GM19395 (cell line): ENCODE results near the gene DPP9.
A peak's percentile ranks its signal among the peaks of the same experiment; 100 is the strongest.
"Not testable (repeated sequence)": the region's sequence is repeated elsewhere in the genome, so short reads cannot be mapped to it uniquely, and the experiment has no call there.

ENCODE experiments used
- ATAC-seq: cut with Tn5 transposase; IDR thresholded peaks from one replicate; pipeline ENCODE4 v1.9.1; 2021; ENCODE audit warnings: mild to moderate bottlenecking, moderate library complexity; ENCODE audit not compliant: unreplicated experiment

Gene DPP9

DNA sequence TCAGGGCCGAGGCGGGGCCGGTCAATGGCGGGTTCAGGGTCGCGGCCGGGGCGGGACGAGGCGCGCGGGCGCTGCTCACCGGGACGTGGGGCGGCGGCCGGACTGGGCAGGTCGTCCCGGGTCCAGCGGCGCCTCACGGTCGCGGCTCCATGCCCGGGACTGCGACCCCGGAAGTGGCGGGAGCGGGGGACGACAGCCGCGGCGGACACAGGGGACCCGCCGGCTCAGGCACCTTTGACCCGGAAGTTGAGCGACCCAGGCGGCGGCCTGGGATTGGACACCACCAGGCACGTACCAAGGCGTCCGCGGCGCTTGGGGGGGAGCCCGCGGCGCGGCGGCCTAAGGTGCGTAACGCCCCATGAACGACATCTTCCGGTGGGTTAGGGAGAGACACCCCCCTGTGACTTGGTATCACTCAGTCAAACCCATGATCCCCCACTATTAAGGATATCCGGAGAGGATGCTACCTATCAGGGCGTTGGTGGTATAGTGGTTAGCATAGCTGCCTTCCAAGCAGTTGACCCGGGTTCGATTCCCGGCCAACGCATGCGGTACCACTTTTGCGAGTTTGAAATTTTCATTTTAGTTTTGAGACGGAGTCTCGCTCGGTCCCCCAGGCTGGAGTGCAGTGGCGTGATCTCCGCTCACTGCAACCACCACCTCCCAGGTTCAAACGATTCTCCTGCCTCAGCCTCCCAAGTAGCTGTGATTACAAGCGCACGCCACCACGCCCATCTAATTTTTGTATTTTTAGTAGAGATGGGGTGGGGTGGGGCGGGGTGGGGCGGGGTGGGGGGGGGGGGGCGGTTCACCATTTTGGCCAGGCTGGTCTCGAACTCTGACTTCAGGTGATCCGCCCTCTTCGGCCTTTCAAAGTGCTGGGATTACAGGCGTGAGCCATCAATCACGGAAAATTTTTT lies at the start of gene DPP9:
Gene DPP9 (minus strand): TSS at position 248 of the 920 bp plus-strand sequence. CDS start 3,936 bp downstream, outside the sequence.
- ATAC-seq: peak; percentile 92

DNA sequence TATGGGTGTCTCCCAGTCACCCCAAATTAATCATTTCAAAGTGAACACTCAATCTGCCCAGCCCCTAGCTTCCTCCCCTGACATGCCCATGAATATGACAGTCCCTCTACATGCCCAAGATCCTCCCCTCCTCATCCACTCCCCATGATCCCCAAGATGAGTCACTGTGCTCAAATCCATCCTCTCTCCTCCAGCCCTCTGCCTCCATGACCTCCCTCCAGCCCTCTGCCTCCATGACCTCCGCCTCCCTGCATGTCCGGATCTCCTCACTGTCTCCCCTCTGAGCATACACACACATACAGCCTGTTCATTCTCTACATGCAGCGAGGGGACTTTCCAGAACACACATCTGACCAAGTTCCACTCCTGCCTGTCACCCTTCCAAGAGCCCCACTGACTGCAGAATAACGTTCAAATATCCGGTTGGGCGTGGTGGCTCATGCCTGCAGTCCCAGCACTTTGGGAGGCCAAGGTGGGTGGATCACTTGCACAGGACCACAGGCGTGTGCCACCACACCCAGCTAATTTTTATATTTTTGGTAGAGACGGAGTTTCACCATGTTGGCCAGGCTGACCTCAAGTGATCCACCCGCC lies 49.5 kb upstream of the DPP9 start:
- ATAC-seq: no peak

DNA sequence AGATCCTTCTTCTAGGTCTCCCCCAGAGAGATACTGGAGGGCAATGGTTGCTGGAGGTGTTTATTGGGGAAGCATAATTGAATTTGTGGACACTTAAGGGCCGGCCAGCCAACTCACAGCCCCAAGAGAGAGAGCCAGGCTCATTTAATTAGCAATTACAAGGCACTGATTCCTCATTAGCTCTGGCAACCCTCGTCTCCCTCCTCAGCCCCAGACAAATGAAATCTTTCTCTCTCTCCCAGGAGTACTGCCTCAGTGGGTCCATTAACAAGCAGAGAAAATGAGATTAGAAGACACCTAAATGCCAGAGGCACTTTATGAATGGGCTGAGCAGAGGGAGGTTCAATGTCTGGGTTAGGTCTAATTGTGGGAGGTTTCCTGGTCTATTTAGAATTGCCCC lies 48.9 kb upstream of the DPP9 start:
- no peak for ATAC-seq

DNA sequence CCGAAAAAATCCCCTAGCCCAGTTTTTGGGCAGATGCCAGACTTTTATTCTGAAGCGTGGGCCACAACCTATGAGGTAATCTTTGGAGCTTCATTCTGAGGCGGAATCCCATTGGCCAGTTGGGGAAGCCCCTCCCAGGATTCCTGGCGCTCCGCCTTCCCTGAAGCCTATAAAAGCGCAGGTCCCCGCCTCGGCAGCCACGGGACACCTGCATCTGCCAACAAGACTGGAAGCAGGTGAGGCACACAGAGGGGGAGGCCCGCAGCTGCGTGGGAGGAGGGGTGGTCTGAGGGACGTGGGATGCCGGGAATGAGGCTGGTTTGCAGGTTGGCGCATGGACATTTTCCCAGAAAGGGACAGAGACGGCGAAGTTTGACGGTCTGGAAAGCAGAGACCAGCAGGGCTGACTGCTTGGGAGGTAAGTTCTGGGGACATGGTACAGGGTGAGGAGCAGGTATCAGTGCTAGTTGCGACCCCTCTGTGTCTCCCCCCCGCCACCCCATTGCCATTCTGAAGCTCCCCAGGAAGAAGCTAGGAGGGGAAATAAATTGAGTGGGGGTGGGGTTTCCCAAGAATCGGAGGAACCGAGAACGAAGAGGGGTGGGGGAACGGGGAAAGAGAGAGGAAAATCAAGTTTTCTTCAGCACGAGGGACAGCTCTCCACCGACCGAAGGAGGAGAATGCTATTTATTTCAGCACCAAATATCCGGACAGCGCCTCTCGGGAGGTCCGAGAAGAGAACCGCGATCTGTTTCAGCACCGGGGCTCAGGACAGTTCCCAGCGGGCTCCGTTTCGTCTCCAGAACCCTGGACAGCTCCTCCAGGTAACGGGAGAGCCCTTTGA lies 45.5 kb upstream of the DPP9 start:
- ATAC-seq: no peak

DNA sequence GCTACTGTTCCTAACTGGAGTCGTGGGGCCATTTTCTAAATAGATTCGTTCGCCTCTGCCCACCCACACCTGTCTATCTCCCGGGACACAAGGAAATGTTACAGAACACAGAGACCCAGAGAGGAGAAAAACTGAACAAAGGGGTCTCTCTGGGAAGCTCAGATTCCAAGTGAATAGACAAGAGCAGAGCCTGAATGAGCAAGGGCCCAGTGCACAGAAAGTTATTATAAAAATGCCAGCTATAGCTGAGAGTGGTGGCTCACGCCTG lies 40.7 kb upstream of the DPP9 start:
- ATAC-seq: no peak

DNA sequence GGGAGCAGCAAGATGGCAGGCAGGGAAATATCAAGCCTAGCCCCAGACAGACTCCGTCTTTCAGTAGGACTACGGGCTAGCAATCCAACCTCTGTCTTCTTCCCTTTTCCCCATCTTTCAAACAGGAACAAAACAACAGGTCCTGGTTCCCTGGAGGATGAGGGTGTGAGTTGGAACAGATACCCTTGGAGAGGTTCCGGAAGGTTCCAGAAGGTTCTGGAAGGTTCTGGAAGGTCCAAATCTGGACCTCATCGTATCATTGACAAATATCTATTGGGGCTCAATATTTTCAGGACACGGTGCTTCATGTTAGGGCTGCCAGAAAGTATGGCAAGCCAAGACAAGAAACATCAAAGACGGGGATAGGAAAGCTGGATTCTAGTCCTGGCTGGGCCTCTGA lies 39.4 kb upstream of the DPP9 start:
- no peak for ATAC-seq

DNA sequence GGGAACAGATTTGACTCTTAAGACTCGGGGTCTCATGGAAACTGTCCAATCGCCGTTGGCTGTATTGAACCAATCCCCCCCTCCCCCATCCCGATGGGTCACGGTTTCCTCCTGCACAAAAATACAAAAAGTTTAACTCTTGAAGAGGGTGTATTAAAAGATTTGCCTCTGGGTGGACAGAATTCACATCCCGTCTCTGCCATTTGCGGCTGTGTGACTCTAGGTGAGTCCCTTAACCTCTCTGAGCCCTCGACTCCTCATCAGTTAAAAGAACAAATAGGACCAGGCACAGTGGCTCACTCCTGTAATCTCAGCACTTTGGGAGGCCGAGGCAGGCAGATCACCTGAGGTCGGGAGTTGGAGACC lies 36.6 kb upstream of the DPP9 start:
- no peak for ATAC-seq

DNA sequence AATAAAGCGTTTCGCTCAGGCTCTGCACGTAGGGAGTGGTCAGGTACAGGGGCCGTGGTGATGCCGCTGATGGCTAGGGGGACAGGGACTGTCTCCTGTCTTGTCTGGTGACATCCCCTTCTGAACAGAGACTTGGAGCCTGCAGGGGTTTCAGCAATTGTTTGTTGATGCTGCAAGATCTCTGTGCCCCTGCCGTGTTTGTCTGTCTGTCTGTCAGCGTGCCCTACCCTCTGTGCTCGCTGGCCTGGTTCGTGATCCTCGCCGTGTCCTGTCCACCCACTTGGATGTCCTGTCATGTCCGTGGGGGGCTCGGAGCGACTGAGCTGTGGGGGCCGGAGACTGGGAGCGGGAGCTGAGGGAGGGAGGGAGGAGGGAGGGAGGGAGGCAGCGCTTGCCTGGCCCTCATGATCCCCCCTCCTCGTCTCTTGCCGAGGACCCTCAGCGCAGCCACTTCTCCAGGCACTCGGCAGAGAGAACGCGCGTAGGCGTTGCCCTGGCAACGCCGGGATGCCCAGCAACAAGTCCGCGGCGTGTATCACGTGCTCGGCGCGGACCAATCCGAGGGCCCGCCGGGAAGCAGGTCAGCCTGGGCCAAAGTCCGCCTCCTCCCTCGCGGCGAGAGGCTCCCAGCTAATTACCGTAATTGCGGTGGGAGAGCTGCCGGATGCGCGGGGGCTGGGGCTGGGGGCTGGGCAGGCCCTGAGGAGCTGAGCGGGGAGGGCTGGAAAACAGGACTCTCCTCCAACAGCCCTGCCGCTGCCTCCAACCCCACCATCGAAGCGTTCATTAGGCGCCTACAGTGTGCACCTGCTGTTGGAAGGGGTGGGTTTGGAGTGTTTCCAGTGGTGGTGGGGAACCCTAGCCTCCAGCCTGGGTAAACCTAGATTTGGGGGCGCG lies 36.0 kb upstream of the DPP9 start:
- ATAC-seq: no peak

DNA sequence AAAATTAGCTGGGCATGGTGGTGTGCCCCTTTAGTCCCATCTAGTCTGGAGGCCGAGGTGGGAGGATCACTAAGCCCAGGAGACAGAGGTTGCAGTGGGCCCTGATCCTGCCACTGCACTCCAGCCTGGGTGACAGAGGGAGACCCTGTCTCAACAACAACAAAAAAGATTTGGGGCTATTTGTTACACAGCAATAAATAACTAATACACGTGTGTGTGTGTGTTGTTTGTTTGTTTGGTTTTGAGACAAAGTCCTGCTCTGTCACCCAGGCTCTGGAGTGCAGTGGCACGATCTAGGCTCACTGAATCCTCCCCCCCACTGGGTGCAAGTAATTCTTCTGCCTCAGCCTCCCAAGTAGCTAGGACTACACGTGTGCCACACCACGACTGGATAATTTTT lies 35.0 kb upstream of the DPP9 start:
- no peak for ATAC-seq

DNA sequence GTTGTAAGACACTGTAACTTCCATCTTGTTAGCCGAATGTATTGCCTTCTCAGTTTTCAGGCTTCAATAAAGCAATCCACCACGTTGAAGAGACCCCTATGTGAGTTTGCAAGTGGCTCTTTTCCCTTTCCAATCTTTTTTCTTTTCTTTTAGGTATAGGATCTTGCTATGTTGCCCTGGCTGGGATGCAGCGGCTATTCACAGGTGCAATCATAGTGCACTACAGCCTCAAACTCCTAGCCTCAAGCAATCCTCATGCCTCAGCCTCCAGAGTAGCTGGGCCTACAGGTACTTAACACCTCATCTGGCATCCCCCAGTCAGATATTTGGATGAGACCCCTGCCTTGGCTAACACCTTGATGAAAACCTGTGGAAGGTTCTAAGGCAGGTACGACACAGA lies 34.4 kb upstream of the DPP9 start:
- ATAC-seq: no peak

DNA sequence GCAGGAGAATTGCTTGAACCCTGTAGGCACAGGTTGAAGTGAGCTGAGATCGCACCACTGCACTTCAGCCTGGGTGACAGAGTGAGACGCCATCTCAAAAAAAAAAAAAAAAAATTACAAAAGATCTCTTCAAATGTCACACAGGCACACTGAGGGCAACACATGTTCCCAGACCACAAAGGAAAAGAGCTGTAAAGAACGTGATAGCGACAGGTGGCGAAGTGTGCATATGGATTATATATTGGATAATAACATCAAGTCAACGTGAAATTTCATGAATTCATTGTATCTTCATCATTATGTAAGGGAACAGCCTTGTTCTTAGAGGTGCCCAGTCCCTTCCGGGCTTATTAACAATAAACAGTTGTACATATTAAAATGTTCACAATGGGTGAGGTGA lies 31.8 kb upstream of the DPP9 start:
- no peak for ATAC-seq

DNA sequence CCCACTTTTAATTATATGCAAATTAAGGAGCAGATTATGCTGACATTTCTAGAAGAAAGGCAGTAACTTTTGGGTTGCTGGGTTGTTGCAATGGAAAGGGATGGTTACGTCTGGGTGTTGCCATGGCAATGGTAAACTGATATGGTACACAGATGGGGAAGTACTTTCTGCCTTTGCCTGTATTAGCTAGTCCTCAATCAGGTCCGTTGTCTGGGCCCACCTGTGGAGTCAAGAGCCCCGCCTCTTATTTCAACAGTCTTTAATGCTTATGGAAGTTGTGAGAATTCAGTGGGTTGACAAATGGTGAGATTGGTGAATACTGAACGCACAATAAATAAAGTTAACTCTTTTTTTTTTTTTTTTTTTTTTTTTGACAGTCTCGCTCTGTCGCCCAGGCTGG lies 30.6 kb upstream of the DPP9 start:
- no peak for ATAC-seq

DNA sequence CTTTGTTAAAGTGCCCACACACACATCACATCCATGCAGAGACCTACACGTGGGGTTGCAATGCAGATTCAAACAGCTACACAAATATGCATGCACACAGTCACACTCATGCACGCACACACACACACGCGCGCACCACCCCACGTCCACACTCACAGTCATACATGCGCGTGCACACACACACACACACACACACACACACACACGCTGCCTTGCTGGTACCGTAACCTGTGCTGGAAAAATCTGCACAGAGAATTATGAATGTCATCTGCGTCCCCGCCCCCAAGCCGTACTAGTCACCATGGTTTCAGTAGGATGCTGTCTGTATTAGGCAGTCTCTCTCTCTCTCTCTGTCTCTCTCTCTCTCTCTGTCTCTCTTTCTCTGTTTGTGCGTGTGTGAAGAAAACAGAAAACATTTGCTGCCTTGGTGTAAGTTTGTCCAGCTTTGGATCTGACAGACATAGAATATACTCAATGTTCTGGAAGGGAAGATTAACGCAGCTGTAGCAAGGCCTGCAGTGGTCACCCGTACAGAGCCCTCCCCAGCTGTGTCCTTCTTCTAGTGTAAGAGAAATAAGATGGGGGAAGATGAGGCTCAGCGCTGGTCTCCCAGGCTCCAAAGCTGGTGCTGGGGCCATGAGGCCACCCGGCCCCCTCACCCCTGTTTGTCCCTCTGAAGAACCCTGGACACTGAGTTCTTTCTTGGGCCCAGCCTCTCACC lies 26.4 kb upstream of the DPP9 start:
- ATAC-seq: no peak

DNA sequence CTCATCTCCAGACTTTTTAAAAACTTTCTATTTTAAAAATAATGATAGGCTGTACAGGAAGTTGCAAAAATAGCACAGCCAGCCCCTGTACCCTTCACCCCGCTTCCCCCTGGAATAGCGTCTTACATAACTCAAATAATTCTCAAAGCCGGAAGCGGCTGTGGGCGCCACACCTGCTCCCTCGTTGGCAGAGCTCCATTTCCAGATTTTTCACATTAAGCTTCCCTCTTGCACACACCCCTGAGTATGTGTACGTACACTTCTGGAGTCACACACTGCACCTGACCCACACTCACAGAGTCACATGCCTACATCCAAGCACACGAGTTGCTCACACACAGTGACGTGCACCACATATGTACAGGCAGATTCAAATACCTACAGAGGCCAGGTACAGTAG lies 24.9 kb upstream of the DPP9 start:
- ATAC-seq: no peak

DNA sequence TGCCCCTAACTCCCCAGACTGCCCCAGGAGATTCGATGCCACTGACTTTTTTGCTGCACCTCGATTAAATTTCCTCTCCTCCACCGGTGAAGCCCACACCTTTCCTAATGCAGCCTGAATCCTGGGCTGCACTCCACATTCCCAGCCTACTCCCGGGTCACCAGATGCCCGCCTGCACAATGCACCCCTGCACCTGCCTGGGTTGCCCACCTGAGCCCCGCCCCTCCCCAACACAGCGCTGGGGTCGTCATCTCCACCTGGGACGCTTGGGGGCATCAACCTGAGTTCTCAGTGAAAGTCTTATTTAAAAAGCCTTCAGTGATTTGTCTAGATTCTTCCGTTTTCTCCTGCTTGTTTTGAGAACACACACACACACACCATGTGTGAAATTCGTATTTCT lies 24.5 kb upstream of the DPP9 start:
- no peak for ATAC-seq

DNA sequence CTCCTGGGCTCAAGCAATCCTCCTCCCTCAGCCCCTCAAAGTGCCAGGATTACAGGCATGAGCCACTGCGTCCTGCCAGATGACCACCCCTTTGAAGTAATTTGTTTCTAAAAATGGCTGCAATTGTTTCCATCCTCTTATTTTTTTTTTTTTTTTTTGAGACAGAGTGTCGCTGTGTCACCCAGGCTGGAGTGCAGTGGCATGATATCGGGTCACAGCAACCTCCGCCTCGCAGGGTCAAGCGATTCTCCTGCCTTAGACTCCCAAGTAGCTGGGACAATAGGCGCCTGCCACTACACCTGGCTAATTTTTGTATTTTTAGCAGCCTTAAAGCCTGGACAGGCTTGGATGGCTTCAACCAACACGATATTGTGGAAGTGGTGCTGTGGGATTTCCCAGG lies 22.3 kb upstream of the DPP9 start:
- no peak for ATAC-seq

DNA sequence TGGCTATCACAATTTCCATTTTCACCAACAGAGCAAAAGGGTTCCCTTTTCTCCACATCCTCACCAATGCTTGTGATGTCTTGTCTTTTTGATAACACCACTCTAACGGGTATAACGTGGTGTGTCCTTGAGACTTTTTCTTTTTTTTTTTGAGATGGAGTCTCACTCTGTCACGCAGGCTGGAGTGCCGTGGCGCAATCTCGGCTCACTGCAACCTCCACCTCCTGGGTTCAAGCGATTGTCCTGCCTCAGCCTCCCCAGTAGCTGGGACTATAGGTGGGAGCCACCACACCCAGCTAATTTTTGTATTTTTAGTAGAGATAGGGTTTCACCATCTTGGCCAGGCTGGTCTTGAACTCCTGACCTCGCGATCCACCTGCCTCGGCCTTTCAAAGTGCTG lies 21.5 kb upstream of the DPP9 start:
- not testable (repeated sequence) for ATAC-seq

DNA sequence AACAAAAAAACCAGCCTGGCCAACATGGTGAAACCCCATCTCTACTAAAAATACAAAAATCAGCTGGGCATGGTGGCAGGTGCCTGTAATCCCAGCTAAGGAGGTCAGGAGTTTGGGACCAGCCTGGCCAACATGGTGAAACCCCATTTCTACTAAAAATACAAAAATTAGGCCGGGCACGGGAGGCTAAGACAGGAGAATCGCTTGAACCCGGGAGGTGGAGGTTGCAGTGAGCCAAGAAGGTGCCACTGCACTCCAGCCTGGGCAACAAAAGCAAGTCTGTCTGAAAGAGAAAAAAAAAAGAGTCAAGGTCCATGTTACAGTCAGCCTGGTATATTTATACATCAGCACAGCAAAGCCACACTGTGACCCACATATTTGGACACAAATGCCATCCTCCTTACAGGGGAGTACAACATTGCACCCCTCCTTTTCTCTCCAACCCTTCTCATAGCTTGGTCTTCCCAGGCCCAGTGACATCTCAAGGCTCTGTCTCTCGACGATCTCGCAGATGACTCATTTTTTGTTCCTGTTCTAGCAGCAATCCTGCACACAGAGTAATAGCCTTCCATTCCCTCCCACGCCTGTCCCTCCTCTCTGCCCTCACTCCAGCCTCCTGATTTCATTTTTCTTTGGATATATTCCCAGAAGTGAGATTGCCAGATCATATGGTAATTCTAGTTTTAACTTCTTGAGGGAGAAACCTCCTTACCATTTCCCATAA lies 21.0 kb upstream of the DPP9 start:
- ATAC-seq: no peak
